ENCODE data around the gene SPIRE1.

DNA sequence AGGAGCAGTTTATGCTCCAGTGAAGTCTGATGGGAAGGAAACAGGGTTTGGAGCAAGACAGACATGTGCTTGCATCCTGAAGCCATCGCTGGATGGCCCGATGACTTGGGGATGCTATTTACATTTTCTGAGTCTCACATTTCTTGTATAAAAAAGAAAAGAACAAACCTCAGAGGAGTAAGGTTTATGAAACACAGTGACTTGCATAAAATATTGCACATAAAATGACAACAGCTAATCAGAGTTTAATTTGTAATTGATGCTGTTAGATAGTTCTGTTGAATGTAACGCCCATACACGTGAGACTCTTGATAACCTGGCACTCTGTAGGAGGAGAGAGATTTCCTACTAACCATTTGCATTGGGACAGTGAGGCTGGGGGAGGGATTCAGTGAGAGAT, 233.7 kb downstream of the SPIRE1 start:
- TF ChIP-seq CTCF (conservative IDR thresholded peaks at IDR 0.05) (no peak), EZH2 (IDR thresholded peaks at IDR 0.05; ENCODE audit: low read depth) (no peak)

Data from PC-9 (cell line).